BE2C (cell line): ENCODE measurements around the gene VRK1.

Source experiments
- DNase-seq: peaks from one replicate; pipeline ENCODE4 v3.0.0-alpha.2; 2020
- H3K27me3 ChIP-seq: fragments of 250-450 bp; sonication (Bioruptor Pico); 2 replicates; pipeline ENCODE4 v1.5.1; 2020; ENCODE audit warnings: mild to moderate bottlenecking
- H3K36me3 ChIP-seq: fragments of 250-450 bp; sonication (Bioruptor Pico); 2 replicates; pipeline ENCODE4 v1.5.1; 2020; ENCODE audit warnings: mild to moderate bottlenecking
- H3K4me1 ChIP-seq: fragments of 250-450 bp; sonication (Bioruptor Pico); 2 replicates; pipeline ENCODE4 v1.5.1; 2020
- H3K4me3 ChIP-seq: 2 replicates; pipeline ENCODE4 v1.5.1; 2011; ENCODE audit warnings: low read depth, low read length
- H3K9me3 ChIP-seq: fragments of 250-450 bp; sonication (Bioruptor Pico); 2 replicates; pipeline ENCODE4 v1.5.1; 2020
- CTCF ChIP-seq: IDR thresholded peaks from 2 replicates; pipeline ENCODE4 v1.5.1; 2012; ENCODE audit warnings: mild to moderate bottlenecking, low read depth, low read length

VRK1 gene

GRCh38 chr14:96904201-96904600, 107.0 kb downstream of the VRK1 start:
- no peaks in the 10 kb centered on the region for H3K36me3 ChIP-seq
- DNase-seq: no peak
- H3K9me3 ChIP-seq: no peaks in the 10 kb centered on the region
- TF ChIP-seq CTCF: no peak
- no peaks in the 10 kb centered on the region for H3K4me1 ChIP-seq
- no peak overlapping the region for H3K4me3 ChIP-seq
- H3K27me3 ChIP-seq: no peaks in the 10 kb centered on the region

DNA sequence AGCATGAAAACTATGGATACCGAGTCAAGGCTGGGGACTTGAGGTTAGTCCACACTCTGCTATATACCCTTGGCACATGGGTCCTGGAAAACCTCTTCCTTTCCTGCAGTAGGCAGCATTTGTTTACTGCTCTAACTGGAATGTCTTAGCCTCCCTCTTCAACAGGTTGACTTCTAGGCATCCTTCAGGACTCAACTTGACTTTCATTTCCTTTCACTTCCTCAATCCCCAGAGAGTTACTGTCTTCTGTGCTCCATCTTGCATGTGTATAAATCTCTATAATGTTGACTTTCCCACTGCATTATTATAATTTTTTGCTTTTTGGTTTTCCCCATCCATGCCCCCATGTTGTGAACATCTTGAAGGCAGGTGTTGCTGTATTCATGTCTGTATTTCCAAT, 107.9 kb downstream of the VRK1 start:
- Histone ChIP-seq H3K9me3 (no peaks in the 10 kb centered on the region), H3K4me1 (no peaks in the 10 kb centered on the region), H3K27me3 (no peaks in the 10 kb centered on the region), H3K36me3 (no peaks in the 10 kb centered on the region), H3K4me3 (no peak overlapping the region)
- no peak for TF ChIP-seq CTCF
- DNase-seq: no peak

GRCh38 chr14:96905825-96906224, 108.6 kb downstream of the VRK1 start:
- TF ChIP-seq CTCF: no peak
- H3K4me3 ChIP-seq: no peak overlapping the region
- H3K9me3 ChIP-seq: no peaks in the 10 kb centered on the region
- no peaks in the 10 kb centered on the region for H3K4me1 ChIP-seq
- H3K27me3 ChIP-seq: no peaks in the 10 kb centered on the region
- H3K36me3 ChIP-seq: no peaks in the 10 kb centered on the region
- DNase-seq: no peak

DNA sequence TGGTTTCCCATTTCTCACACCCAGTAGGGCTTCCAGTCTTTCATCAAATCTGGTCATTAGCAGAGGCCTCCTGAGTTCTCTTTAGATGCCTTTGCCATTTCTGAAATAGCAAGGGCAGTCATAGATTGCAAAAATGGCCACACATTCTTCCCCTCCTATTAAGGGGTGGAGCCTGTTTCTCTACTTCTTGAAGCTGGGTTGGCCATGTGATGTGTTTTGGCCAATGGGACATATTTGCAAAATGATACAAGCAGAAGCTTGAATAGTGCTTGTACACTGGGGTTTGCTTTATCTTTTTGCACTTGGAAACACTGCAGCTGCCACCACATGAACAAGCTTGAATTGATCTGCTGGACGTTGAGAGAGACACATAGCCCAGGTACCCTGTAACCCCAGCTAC, 109.3 kb downstream of the VRK1 start:
- Histone ChIP-seq H3K4me3 (no peak overlapping the region), H3K27me3 (no peaks in the 10 kb centered on the region), H3K4me1 (no peaks in the 10 kb centered on the region), H3K36me3 (no peaks in the 10 kb centered on the region), H3K9me3 (no peaks in the 10 kb centered on the region)
- no peak for DNase-seq
- TF ChIP-seq CTCF: no peak

- no peak for TF ChIP-seq CTCF
- H3K4me3 ChIP-seq: no peak overlapping the region
- H3K4me1 ChIP-seq: no peaks in the 10 kb centered on the region
- no peaks in the 10 kb centered on the region for H3K36me3 ChIP-seq
- H3K27me3 ChIP-seq: no peaks in the 10 kb centered on the region
- no peak for DNase-seq
- no peaks in the 10 kb centered on the region for H3K9me3 ChIP-seq
These were observed 112.7 kb downstream of the VRK1 start for GRCh38 chr14:96909841-96910364.

DNA sequence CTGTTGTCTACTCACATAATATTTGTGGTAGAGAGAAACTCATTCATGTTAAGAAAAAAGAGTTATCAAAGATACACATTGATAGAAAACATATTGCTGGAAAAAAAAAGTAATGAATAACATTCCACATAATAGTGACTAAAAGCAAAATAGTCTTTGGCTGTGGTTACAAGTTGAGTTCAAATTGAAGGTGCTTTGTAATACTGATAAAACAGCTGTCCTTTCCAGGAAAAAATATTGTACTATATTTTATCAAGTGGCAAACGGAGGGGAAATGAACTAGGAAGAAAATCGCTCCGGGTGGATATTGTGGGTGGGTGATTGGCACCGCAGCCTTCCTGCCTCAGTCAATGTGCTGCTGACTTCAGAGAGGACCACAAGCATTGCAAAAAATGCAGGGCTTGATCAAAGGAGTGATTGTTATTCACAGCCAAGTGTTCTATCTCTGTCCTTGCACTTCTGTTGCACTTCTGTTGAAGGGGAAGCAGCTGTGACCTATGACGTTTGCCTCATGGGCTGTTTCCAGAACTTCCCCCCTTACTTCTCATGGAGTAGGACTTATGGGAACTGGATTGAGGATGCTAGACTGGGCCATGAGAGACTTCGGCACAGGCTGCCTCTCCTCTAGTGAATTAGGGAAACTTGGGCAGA, 114.4 kb downstream of the VRK1 start:
- no peaks in the 10 kb centered on the region for H3K9me3 ChIP-seq
- H3K36me3 ChIP-seq: no peaks in the 10 kb centered on the region
- no peak for TF ChIP-seq CTCF
- no peak overlapping the region for H3K4me3 ChIP-seq
- DNase-seq: no peak
- H3K27me3 ChIP-seq: no peaks in the 10 kb centered on the region
- H3K4me1 ChIP-seq: no peaks in the 10 kb centered on the region
